Lung (tissue), 12 donors: ENCODE data around the gene MUS81. TPM values are rescaled to one million over a fixed set of nuclear protein-coding genes. Genes with fewer than 3 reads are reported as not detected.

Experiments used
- ATAC-seq: fragments of 200-7000 bp; cut with Tn5 transposase; one replicate; pipeline ENCODE4 v1.9.1; 2020; ENCODE audit warnings: moderate number of reproducible peaks; ENCODE audit not compliant: insufficient read depth, low FRiP score
- DNase-seq, 3 donors: peaks; one replicate each; pipeline ENCODE4 v3.0.0-alpha.2; 2013 to 2017
- H3K27ac ChIP-seq, 2 donors: one replicate each; pipeline ENCODE4 v1.5.1; 2013; ENCODE audit warnings: mild to moderate bottlenecking in 2 of 2, moderate library complexity in 2 of 2, control low read depth in 1 of 2, inconsistent platforms in 1 of 2, low read depth in 1 of 2, low read length in 1 of 2
- H3K27me3 ChIP-seq, 3 donors: one replicate each; pipeline ENCODE4 v1.5.1; 2013; ENCODE audit warnings: low read length in 2 of 3; ENCODE audit not compliant: control insufficient read depth in 3 of 3, insufficient read depth in 3 of 3
- H3K36me3 ChIP-seq, 4 donors: one replicate each; pipeline ENCODE4 v1.5.1; 2013; ENCODE audit warnings: low read length in 4 of 4, mild to moderate bottlenecking in 1 of 4, moderate library complexity in 1 of 4; ENCODE audit not compliant: control insufficient read depth in 4 of 4, insufficient read depth in 4 of 4
- H3K4me1 ChIP-seq, 5 donors: one replicate each; pipeline ENCODE4 v1.5.1; 2013; ENCODE audit warnings: low read length in 5 of 5, mild to moderate bottlenecking in 2 of 5, moderate library complexity in 1 of 5; ENCODE audit not compliant: control insufficient read depth in 5 of 5, insufficient read depth in 5 of 5
- H3K4me3 ChIP-seq: one replicate; pipeline ENCODE4 v1.5.1; 2013; ENCODE audit warnings: mild to moderate bottlenecking, control low read depth, moderate library complexity
- H3K9ac ChIP-seq, 2 donors: one replicate each; pipeline ENCODE4 v1.5.1; 2013; ENCODE audit warnings: low read length in 2 of 2, control low read depth in 1 of 2; ENCODE audit not compliant: insufficient read depth in 1 of 2
- H3K9me3 ChIP-seq, 4 donors: one replicate each; pipeline ENCODE4 v1.5.1; 2013; ENCODE audit warnings: low read length in 3 of 4, mild to moderate bottlenecking in 1 of 4, moderate library complexity in 1 of 4; ENCODE audit not compliant: control insufficient read depth in 4 of 4, insufficient read depth in 3 of 4
- WGBS, 2 donors: extraction: QIAGEN DNeasy Blood & Tissue Kit; methylation state at CpG; one replicate each; pipeline ENCODE4 v1.1.7; 2013; 5-methylcytosine and 5-hydroxymethylcytosine counted together
- polyA plus RNA-seq, 2 donors: library from polyadenylated mRNA; stranded (reverse); fragments of 200-250 nt; gene quantifications; one replicate each; pipeline ENCODE4 v1.2.1, GENCODE V29; 2013
- total RNA-seq, 2 donors: library from RNA; depleted of rRNA in 1 of 2; stranded (reverse); fragments of >200 nt in 1 of 2; gene quantifications; one replicate each; pipeline ENCODE4 v1.2.1, GENCODE V29; 2014 to 2021
- TF ChIP-seq, protein P1 (sequence below): IDR thresholded peaks from 2 replicates; pipeline ENCODE4 v1.5.1; 2012; ENCODE audit warnings: mild to moderate bottlenecking; ENCODE audit errors: control extremely low read depth, extremely low read depth
- donor health status: control.
- donor health status: control.
- donor health status: Bipolar disorder and iron deficiency.
- donor health status: healthy.
- donor health status: DM: yes; HTN: yes; CAD: no.

Gene MUS81
- total and polyA plus RNA-seq, 4 donors: 35.0 to 62.2 (median 53.8) TPM

DNA sequence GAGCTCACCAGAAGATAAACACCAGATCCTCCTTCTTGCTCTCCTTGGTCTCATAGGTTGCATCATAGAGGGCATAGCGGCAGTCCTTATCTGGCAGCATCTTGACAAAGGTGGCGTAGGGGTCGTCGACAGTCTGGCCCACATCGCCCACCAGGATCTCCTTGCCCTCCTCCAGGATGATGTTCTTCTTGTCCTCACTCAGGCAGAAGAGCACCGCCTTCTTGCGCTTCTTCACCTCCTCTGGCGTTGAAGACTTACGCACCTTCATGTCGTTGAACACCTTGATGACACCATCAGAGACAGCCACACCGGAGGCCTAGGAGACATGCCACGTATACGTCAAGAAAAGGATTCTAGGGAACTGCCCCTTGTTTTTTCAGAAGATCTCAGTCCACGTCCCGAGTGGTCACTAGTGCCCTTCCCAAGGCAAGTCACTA is 4.3 kb upstream of the MUS81 start:
- no peak overlapping the region for H3K4me3 ChIP-seq
- peaks cover 0 to 30% (median 10%) of the 10 kb centered on the region in 5 donors for H3K4me1 ChIP-seq
- TF ChIP-seq, protein P1, sequence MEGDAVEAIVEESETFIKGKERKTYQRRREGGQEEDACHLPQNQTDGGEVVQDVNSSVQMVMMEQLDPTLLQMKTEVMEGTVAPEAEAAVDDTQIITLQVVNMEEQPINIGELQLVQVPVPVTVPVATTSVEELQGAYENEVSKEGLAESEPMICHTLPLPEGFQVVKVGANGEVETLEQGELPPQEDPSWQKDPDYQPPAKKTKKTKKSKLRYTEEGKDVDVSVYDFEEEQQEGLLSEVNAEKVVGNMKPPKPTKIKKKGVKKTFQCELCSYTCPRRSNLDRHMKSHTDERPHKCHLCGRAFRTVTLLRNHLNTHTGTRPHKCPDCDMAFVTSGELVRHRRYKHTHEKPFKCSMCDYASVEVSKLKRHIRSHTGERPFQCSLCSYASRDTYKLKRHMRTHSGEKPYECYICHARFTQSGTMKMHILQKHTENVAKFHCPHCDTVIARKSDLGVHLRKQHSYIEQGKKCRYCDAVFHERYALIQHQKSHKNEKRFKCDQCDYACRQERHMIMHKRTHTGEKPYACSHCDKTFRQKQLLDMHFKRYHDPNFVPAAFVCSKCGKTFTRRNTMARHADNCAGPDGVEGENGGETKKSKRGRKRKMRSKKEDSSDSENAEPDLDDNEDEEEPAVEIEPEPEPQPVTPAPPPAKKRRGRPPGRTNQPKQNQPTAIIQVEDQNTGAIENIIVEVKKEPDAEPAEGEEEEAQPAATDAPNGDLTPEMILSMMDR: no peak
- H3K9me3 ChIP-seq: peaks cover 0 to 6% (median 2%) of the 10 kb centered on the region in 4 donors
- peak overlapping the region in 1 of 2 donors; percentile 95 for H3K27ac ChIP-seq
- ATAC-seq (no peak), DNase-seq (peak in 1 of 3 donors; percentile 10)
- H3K36me3 ChIP-seq: peaks cover 24 to 51% (median 31%) of the 10 kb centered on the region in 4 donors
- no peaks in the 10 kb centered on the region for H3K27me3 ChIP-seq
- peak overlapping the region in 1 of 2 donors; percentile 2 for H3K9ac ChIP-seq
- 87 to 93% methylated on average over 15 of the region's 15 CpGs for WGBS, 2 donors

GRCh38 chr11:65856689-65857499 is 3.3 kb upstream of the MUS81 start:
- H3K9me3 ChIP-seq: no peaks in the 10 kb centered on the region
- peak overlapping the region; percentile 95 to 98 for H3K27ac ChIP-seq
- DNase-seq (peak; percentile 68 to 72 (median 70)), ATAC-seq (peak; percentile 36)
- TF ChIP-seq, protein P1: no peak
- no peaks in the 10 kb centered on the region for H3K27me3 ChIP-seq
- 1% methylated on average over 55 to 57 of the region's 57 CpGs for WGBS, 2 donors
- H3K9ac ChIP-seq: peak overlapping the region; percentile 2 to 8
- H3K4me3 ChIP-seq: peak overlapping the region; percentile 97
- H3K4me1 ChIP-seq: peaks cover 0 to 40% (median 20%) of the 10 kb centered on the region in 5 donors
- H3K36me3 ChIP-seq: peaks cover 24 to 46% (median 29%) of the 10 kb centered on the region in 4 donors

- Histone ChIP-seq H3K27me3 (no peaks in the 10 kb centered on the region), H3K9ac (peak overlapping the region in 1 of 2 donors; percentile 8), H3K4me3 (peak overlapping the region; percentile 97), H3K9me3 (no peaks in the 10 kb centered on the region), H3K4me1 (peaks cover 0 to 43% (median 20%) of the 10 kb centered on the region in 5 donors), H3K27ac (peak overlapping the region; percentile 95 to 98), H3K36me3 (peaks cover 24 to 45% (median 31%) of the 10 kb centered on the region in 4 donors)
- ATAC-seq (no peak), DNase-seq (no peak)
- WGBS, 2 donors: 0% methylated on average over 29 to 49 of the region's 49 CpGs
- TF ChIP-seq, protein P1: no peak
Measured at GRCh38 chr11:65857500-65857852, 2.8 kb upstream of the MUS81 start.
